GOT3 (cell line): ENCODE measurements around the gene ASF1B.
A peak's percentile ranks its signal among the peaks of the same experiment; 100 is the strongest.

Source experiments
- DNase-seq: peaks from one replicate; lab custom pipeline; 2025; ENCODE audit warnings: mixed read lengths; lab: John Stamatoyannopoulos, UW

ASF1B gene

DNA sequence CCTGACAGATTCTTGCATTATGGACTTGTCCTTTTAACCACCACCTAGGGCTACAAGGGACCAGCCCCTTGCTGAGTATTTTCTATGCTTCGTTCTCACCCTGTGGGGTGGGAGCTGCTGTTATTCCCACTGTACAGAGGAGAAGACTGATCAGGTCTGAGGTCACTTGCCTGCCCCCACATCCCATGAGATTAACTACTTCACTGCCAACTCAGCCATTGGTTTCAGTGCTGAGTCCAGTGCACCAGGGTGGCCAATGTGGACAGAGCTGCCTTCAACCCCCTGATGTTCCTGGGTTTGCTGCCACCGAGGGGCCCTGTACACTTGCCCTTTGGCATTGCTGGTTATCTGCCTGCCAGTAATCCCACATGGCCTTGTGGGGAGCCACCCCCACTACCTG is 25.7 kb downstream of the ASF1B start:
- DNase-seq, result no peak

DNA sequence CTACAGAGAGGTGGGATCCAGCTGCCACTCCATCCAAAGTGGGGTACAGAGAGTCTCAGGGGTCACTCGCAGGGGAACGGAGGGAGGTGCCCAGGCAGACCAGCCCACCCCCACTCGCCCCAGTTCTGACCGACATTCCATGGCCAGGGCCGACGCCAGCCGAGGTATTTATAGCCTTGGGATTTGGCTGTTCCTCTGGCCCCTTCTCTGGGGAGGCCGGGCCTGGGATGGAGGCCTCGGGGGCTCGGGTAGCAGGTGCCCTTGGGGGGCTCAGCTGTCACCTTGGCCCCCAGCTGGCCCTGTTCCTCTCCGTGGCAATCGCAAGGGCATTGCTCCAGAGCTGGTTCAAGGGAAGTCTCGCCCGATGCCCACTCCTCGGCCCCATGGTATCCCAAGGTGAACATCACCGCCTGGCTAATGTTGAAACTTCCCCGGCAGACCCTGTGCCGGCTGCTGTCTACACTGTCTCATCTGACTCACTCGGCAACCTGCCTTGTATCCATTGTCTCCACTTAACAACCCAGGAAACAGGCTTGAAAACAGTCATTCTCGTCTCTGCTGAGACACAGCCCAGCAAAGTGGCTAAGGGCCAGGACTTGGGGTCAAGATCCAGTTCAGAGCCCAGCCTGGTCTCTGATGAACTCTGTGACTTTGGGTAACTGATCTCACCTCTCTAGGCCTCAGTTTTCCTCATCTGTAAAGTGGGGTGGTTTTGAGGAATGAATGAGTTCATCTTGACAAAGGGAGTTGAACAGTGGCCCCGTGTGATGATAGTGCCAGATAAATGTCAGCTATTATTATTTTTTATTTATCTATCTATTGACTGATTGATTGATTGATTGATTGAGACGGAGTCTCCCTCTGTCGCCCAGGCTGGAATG is 28.6 kb downstream of the ASF1B start:
- DNase-seq, result no peak

DNA sequence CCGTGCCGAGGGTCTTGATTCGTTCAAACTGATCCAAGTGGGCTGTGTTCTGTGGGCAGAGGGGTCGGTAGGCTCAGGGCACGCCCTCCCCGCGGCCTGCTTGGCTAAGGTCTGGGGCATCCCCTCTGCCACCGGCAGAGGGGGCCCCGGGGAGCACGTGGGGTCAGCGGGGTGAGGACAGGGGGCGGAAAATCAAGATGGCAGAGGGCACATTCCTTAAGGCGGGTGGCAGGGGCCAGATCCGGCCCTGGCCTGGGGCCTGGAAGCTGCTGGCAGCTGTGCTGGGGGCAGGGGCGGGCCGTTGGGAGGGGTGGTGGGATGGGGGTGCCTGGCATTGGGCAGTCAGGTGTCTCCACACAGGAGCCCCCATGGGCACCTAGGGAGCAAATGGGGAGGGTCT is 29.5 kb downstream of the ASF1B start:
- DNase-seq, result no peak

DNA sequence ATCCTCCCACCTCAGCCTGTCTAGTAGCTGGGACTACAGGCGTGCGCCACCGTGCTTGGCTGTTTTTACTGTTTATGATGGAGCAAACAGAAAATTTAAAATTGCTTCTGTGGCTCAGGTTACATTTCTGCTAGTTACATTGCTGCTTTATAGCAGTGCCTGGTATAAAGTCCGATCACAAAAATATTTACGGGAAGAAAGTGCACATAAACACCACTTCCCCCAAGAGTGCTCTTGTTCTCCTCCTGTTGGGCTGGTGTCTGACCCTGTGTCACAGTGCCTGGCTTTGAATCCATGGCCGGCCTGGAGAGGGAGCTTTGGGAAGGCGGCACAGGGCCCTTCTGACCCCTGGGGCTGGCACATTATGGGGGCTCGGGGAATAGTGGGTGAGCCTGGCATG is 30.7 kb downstream of the ASF1B start:
- DNase-seq, result no peak

DNA sequence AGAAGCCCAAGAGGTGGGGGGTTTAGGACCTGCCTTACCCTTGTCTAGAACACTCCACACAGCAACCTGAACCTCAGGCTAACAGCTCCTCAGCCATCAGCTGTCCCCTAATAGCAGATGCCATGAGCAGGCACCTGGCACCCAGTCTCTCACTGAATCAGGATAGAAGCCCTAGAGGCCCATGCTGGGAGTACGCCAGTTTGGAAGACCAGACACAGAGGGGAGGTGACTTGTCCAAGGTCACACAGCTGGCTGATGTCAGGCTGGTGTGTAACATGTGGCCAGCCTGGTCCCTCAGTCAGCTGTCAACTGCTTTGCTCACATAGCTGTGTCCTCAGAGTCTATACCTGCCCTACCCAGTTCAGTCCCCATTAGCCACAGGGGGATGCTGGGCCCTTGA is 33.1 kb downstream of the ASF1B start:
- DNase-seq, result no peak

DNA sequence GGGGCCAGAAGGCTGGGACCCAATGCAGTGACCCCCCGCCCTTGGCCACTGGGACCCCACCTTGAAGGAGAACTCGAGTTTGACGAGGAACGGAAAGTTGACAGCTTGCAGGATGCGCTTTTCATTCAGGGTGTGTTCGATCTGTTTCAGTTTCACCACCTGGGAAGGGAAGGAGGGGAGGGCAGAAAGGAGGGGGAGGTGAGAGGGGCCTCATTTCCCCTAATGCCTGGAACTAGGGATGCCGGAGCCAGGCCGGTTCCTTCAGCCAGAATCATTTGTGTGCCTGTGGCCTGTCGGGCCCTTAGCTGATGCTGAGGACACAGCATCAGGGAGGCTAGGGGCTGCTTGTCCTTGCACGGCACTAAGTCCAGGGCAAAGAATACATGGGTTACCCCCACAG is 33.6 kb downstream of the ASF1B start:
- no peak for DNase-seq

DNA sequence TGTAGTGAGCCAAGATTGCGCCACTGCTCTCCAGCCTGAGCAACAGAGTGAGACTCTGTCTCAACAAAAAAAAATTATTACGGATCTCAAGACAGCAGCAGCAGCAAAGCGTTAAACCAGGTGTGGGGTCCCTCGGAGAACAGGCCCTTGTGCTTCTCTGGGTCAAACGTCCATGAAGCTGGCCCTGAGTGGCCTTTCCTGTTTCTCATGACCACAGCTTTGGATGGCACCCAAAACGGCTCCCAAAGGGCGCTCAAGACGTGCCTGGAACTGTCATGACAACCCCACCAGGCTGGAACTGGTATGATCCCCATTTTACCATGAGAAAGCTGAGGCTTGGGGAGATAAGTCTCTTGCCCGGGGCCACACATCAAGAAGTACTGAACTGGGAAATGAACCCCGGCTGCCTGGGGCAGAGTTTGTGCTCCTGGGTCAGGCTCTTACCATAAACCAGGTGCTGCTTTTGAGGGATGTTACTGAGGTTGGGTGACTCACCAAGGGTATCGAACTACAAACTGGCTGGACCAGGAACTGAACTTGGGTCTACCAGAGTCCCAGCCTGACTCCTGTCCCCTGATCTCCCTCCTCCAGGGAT is 34.2 kb downstream of the ASF1B start:
- DNase-seq, result no peak

DNA sequence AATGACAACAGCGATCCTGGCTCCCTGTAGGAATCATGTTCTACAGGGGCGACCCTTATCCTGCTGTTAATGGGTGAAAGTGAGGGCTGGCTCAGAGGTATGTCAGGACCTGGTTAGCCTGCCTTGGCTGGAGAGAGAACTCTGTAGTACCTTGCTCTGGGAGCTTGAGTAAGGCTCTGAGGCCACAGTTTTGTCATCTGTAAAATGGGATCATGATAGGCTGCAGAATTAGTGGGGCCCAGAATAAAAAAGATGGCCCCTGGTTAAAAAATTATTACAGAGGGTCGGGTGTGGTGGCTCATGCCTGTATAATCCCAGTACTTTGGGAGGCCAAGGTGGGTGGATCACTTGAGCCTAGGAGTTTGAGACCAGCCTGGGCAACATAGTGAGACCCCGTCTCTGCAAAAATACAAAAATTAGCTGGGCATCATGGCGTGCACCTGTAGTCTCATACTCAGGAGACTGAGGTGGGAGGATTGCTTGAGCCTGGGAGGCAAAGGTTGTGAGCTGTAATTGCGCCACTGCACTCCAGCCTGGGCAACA is 35.3 kb downstream of the ASF1B start:
- no peak for DNase-seq

DNA sequence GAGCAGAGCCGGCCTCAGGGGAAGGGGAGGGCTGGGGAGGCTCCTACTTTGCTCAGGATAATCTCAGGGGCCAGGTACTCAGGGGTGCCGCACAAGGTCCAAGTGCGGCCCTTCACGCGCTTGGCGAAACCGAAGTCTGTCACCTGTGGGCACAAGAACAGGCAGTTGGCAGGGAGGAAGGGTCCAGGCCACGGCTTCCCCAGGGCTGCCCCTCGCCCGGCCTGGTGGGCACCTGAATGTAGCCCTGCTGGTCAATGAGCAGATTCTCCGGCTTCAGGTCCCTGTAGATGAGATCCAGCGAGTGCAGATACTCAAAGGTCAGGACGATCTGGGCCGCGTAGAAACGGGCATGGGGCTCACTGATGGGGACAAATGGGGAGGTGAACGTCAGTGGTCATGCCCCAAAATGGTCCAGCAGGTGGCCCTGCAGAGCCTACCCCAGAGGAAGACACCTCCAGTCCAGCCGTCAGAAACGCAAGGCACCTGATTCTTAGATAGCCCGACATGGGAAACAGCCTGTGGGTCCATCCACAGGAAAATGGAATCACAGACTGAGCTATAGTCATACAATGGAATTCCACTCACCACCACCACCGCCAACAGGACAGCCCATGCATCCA is 38.7 kb downstream of the ASF1B start:
- no peak for DNase-seq

DNA sequence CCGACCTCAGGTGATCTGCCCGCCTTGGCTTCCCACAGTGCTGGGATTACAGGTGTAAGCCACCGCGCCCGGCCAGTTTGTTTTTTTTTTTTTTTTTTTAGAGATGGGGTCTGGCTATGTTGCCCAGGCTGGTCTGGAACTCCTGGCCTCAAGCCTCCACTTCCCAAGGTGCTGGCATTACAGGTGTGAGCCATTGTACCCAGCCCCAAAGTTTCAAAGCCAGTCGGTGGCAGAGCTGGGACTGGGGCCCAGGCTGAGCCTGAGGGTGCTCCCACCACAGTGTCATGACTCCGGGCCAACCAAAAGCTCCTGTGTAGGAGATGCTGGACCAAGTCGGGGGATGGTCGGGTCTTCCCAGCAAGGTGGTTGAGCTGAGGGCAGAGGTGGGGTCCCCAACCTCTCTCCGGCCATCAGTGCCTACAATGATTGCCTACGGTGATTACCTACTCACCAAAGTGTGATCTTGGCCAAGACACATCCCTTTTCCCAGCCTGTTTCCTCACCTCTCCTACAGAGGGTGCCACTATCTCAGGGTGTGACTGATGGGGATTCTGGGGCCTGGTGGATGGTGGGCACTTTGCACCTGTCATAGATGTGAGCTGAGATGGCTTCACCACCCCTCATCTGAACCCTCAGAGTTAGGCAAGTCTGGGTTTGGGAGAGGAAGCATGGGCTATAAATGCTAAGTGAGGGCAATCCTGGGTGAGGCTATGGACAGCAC is 40.0 kb downstream of the ASF1B start:
- DNase-seq, result no peak

DNA sequence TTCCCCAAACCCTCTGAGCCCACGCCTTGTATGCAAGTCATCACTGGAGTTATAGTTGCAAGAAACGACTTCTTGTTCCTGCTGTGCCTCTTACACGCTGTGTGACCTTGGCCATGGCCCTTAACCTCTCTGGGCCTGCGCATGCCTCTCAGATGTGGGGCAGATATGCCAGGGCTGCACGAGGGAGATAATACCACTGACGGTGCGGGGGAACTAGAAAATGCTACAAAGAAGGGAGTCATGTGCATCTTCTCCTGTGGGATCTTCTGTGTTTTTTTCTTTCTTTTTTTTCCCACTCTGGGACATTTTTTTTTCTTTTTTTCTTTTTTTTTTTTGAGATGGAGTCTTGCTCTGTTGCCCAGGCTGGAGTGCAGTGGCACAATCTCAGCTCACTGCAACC is 41.5 kb downstream of the ASF1B start:
- DNase-seq, result no peak

DNA sequence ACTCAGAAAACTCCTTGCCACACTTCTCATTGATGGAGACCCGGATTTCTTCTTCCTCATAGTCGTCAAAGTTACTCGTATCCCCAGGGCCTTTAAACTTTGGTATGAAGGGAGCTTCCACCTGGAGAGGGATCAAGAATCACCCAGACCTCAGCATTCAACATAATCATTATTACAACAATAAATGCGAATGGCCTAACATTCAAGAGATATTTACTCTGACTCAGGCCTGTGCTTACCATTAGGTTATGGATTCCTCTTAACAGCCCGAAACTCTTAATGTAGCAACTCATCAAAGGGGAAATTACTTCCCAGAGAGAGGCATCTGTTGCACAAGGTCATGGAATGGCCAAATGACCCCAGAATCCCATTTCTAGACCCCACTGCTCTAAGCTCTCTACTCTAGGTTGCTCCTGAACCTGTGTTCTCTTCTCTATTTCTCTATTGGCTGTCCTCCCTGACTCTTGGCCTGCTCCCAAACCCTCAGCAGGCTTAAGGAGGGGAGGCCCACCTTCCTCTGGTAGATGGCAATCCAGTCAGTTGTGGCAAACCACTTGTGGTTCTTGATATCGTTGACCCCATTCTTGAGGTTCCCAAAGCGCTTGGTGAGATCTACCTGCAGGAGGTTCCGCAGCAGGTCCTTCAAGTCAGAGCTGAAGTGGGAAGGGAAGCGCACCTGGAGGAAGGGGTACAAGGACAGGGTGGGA is 43.1 kb downstream of the ASF1B start:
- no peak for DNase-seq

DNA sequence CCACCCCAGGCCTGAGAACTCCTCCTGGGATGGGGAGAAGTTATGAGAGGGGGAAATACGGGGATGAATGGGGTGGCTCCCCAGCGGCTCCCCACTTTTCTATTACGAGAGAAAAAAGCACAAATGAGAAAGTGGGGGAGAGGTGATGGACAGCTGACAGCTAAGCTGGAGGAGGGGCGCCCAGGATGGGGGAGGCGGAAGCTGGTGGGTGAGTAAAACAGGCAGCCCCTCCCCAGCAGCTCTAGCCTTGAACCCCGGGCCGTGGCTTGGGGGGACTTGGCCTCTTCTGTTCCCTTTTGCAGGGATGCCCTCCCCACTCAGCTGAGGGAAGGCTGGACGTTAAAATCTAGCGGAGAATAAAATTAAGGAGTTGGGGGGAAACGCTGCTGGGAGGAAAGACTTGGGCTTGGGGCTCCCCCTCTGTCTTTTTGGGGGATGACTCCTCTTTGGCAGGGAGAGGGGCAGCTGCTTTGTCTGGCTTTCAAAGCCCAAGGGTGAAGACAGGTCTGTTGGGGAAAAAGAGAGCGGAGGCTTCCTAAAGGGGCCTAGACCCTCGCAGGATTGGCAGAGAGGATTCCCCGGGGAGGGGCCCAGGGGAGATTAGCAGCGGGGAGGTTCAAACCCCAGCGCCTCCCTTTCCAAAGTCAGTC is 44.5 kb downstream of the ASF1B start:
- no peak for DNase-seq

DNA sequence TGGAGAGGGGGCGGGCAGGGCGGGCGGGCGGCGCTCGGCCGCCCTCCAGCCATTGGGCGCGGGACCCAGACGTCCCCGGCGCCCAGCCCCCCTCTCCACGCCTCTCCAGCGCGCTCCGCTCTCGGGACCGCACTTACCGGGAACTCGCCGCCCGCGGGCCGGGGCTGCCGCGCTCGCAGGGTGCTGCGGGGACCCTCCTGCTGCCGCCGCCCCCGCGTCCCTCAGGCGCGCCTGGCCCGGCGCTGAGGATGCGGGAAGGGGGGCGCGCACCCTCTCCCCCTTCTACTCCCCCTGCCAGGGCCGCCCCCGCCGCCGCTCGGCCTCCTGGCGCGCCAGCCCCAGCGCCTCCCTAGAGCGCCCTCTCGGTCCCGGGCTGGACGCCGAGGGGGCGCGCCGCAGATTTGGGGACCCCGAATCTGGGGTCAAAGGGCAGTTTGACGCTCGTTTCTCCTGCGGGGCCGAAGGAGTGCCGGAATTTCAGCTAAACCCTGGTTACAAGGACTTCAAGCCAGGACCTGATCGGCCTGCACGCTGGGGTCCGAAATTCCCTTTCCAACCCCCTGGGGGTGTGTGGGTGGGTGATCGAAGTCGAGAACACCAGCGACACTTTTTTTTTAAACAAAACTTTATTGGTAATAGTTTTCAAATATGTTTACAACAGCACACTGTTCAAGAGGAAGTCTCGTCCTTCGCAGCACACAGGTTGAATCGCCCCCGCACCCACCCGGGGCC is 45.1 kb downstream of the ASF1B start:
- peak; percentile 67 for DNase-seq

DNA sequence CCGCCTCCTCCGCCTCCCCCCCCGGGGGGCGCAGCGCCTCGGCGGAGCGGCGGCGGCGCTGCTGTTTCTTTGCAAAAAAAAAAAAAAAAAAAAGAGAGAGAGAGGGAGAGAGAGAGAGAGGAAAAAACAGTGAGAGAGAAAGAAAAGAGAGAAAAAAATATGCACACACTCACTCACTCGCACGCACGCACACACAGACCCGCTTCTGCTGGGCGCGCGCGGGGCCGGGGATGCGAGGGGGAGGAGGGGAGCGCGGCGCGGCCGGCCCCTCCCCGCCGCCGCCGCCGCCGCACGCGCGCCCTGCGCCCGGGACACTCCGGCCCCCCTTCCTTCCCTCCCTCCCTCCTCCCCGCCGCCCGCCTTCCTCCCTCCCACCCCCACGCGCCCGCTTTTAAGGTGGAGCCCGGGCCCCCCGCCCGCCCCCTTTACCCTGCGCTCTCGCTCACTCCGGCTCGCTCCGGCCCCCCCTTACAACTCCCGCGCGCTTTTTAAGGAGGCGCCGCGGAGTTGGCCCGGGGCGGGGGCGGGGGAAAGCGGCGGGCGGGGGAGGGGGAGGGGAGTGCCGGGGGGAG is 45.8 kb downstream of the ASF1B start, which contains the start of gene SAMD1:
TSS of gene SAMD1 (minus strand) at position 243 of the 572 bp plus-strand sequence.
- peak; percentile 67 for DNase-seq

DNA sequence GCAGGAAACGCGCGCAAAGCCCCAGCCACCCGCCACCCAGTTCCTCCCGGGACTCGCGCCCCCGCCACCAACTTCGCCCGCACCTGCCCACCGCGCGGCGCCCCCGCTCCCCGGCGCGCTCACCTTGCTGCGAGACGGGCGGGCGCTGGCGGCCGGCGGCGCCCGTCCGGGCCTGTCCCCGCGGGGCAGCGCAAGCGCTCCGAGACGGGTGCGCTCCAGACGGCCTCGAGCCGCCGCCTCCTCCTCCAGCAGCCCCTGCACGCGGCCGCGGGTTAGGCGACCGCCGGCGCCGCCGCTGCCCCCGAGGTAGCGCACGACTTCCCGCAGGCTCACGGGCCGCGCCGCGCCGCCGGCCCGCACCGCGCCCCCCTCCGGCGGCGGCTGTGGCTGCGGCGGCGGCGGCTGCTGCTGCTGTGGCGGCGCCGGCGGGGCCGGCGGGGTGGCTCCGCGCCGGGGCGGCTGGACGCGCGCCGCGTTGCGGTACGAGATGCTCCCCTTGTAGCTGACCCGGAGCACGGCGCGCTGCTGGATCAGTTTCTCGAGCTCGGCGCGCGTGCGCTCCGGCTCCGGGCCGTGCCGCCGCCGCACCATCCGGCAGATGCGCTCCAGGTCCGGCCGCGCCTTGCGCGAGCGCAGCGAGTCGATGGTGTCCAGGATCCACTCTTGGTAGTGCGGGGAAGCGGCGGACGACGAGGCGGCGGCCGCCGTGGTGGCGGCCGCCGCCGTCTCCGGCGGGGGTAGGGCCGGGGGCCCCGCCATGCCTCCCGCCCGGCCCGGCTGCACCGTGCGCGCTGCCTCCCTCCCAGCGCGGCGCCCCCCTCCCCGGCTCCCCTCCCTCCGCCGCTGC is 46.5 kb downstream of the ASF1B start:
- DNase-seq, result peak; percentile 9

DNA sequence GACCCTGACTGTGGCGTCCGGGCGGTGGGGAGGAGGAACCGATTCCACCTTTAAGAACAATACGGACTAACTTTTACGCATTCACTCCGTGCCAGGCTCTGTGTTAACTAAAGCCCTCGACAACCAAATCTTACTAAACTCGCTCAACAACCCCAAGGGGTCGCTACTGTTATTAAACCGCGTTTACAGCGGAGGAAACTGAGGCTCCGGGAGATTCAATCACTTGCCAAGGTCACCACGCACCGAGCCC is 47.1 kb downstream of the ASF1B start:
- DNase-seq, result no peak

DNA sequence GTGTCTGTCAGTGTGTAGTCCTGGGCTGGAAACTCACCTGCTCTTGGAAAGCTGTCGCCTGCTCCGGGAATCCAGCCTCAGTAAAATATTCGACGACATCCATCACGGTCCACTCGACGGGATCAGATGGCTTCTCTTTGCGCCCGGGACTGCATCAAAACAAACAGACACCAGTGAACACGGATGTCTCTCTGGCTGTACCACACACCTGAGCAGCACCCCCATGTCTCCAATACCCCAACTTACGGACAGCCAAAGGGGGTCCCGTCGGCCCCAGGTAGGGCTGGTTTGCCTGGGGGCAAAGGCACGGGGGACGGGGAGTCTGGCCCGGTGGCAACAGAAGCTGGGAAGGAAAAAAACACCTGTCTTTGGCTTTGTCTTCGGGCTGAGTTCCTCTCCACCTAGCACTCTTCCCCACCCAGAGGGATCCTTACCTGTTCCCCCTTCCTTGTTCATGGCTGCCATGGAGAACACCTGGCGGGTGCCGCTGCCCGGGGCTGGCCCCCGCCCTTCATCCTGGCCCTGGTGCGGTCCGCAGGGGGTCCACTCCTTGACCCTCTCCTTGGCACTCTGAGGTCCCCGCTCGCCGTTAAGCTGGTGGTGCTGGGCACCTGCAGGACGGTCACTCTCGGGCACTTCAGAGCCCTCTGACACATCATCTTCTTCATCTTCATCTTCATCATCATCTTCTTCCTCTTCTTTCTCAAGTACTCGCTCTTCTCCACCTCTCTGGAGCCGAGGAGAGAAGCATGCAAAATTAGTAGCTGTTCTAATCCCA is 47.6 kb downstream of the ASF1B start:
- no peak for DNase-seq

DNA sequence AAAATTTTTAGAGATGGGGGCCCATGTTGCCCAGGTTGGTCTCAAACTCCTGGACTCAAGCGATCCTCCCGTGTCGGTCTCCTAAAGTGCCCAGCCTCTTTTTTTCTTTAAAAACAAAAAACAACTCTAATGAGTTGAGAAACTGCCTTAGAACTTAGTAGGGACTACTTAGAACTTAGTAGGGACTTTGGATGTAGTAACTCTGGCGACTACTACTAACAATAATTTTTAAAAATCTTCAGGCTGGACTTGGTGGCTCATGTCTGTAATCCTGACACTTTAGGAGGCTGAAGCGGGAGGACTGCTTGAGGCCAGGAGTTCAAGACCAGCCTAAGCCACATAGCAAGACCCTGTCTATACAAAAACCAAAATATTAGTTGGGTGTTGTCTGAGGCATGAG is 50.3 kb downstream of the ASF1B start:
- DNase-seq, result no peak
